Osteoblast (primary cell): Measurements from ENCODE around the gene GAS7. TPM values are rescaled to one million over a fixed set of nuclear protein-coding genes. Genes with fewer than 3 reads are reported as not detected.

Experiments used
- DNase-seq: peaks from one replicate; pipeline ENCODE4 v3.0.0; 2011; ENCODE audit warnings: low spot score, mixed read lengths; ENCODE audit not compliant: insufficient read length; ENCODE audit errors: missing footprints
- H2AFZ ChIP-seq: 2 replicates; pipeline ENCODE4 v1.6.0; 2011; ENCODE audit warnings: mild to moderate bottlenecking, low read length
- H3K27ac ChIP-seq: 2 replicates; pipeline ENCODE4 v1.5.1; 2011; ENCODE audit warnings: mild to moderate bottlenecking, low read depth, low read length, moderate library complexity
- H3K27me3 ChIP-seq: 2 replicates; pipeline ENCODE4 v1.6.0; 2012; ENCODE audit warnings: mild to moderate bottlenecking, control low read depth, inconsistent platforms, low read length, moderate library complexity; ENCODE audit not compliant: insufficient read depth
- H3K36me3 ChIP-seq: 2 replicates; pipeline ENCODE4 v1.5.1; 2011; ENCODE audit warnings: mild to moderate bottlenecking, low read length, control low read depth, moderate library complexity; ENCODE audit not compliant: insufficient read depth
- H3K4me1 ChIP-seq: 2 replicates; pipeline ENCODE4 v1.5.1; 2011; ENCODE audit warnings: mild to moderate bottlenecking, low read length, control low read depth, moderate library complexity; ENCODE audit not compliant: insufficient read depth
- H3K4me2 ChIP-seq: 2 replicates; pipeline ENCODE4 v1.6.0; 2011; ENCODE audit warnings: mild to moderate bottlenecking, low read length; ENCODE audit not compliant: insufficient read depth
- H3K4me3 ChIP-seq: fragments of 200-600 bp; sonication (generic); 3 replicates; pipeline ENCODE4 v1.5.1; 2012; ENCODE audit warnings: mild to moderate bottlenecking, low read length, inconsistent platforms; ENCODE audit not compliant: insufficient read depth
- H3K79me2 ChIP-seq: 2 replicates; pipeline ENCODE4 v1.6.0; 2012; ENCODE audit warnings: mild to moderate bottlenecking, low read length, control low read depth, inconsistent platforms; ENCODE audit not compliant: insufficient read depth
- H3K9me3 ChIP-seq: 2 replicates; pipeline ENCODE4 v1.5.1; 2011; ENCODE audit warnings: low read depth, low read length, control low read depth
- H4K20me1 ChIP-seq: 2 replicates; pipeline ENCODE4 v1.6.0; 2012; ENCODE audit warnings: mild to moderate bottlenecking, low read length, control low read depth; ENCODE audit not compliant: insufficient read depth
- CTCF ChIP-seq: IDR thresholded peaks from 2 replicates; pipeline ENCODE4 v1.5.1; 2011; ENCODE audit warnings: mild to moderate bottlenecking, low read depth, low read length, moderate library complexity; ENCODE audit errors: extremely low read depth
- total RNA-seq: library from RNA; depleted of rRNA; stranded (reverse); fragments of >200 nt; gene quantifications from 2 replicates; pipeline ENCODE4 v1.2.3, GENCODE V29; 2012

GAS7 gene
- total RNA-seq, 1 donor: 3.6 TPM

- no peaks in the 10 kb centered on the region for H4K20me1 ChIP-seq
- peak; percentile 6 for DNase-seq
- no peaks in the 10 kb centered on the region for H3K4me1 ChIP-seq
- H3K4me2 ChIP-seq: no peak overlapping the region
- no peak overlapping the region for H3K27ac ChIP-seq
- H2AFZ ChIP-seq: no peak overlapping the region
- no peaks in the 10 kb centered on the region for H3K27me3 ChIP-seq
- H3K9me3 ChIP-seq: no peaks in the 10 kb centered on the region
- no peaks in the 10 kb centered on the region for H3K36me3 ChIP-seq
- no peak overlapping the region for H3K4me3 ChIP-seq
- TF ChIP-seq CTCF: no peak
- H3K79me2 ChIP-seq: no peaks in the 10 kb centered on the region
Observed at GRCh38 chr17:9935408-9935807, 263.0 kb downstream of the GAS7 start.

GRCh38 chr17:9934331-9934730 is 264.1 kb downstream of the GAS7 start:
- Histone ChIP-seq H3K79me2 (no peaks in the 10 kb centered on the region), H3K27me3 (no peaks in the 10 kb centered on the region), H3K36me3 (no peaks in the 10 kb centered on the region), H4K20me1 (no peaks in the 10 kb centered on the region), H3K27ac (no peak overlapping the region), H3K4me3 (no peak overlapping the region), H3K4me1 (no peaks in the 10 kb centered on the region), H2AFZ (no peak overlapping the region), H3K9me3 (no peaks in the 10 kb centered on the region), H3K4me2 (no peak overlapping the region)
- no peak for TF ChIP-seq CTCF
- DNase-seq: peak; percentile 55

- no peak for DNase-seq
- H3K4me1 ChIP-seq: no peaks in the 10 kb centered on the region
- no peaks in the 10 kb centered on the region for H3K9me3 ChIP-seq
- no peak overlapping the region for H3K27ac ChIP-seq
- H3K27me3 ChIP-seq: no peaks in the 10 kb centered on the region
- H3K4me2 ChIP-seq: no peak overlapping the region
- H3K79me2 ChIP-seq: no peaks in the 10 kb centered on the region
- TF ChIP-seq CTCF: no peak
- H3K4me3 ChIP-seq: no peak overlapping the region
- H2AFZ ChIP-seq: no peak overlapping the region
- no peaks in the 10 kb centered on the region for H4K20me1 ChIP-seq
- H3K36me3 ChIP-seq: no peaks in the 10 kb centered on the region
Observed at GRCh38 chr17:9932491-9932890, 265.9 kb downstream of the GAS7 start.

GRCh38 chr17:9931144-9931741 is 267.2 kb downstream of the GAS7 start:
- Histone ChIP-seq H3K4me2 (no peak overlapping the region), H3K4me3 (no peak overlapping the region), H3K4me1 (no peaks in the 10 kb centered on the region), H4K20me1 (no peaks in the 10 kb centered on the region), H3K27me3 (no peaks in the 10 kb centered on the region), H3K9me3 (no peaks in the 10 kb centered on the region), H3K79me2 (no peaks in the 10 kb centered on the region), H3K36me3 (no peaks in the 10 kb centered on the region), H2AFZ (no peak overlapping the region), H3K27ac (no peak overlapping the region)
- no peak for TF ChIP-seq CTCF
- DNase-seq: no peak
